GM18858 (cell line): ENCODE data around the gene ASAP3.
"Not testable (repeated sequence)": the region's sequence is repeated elsewhere in the genome, so short reads cannot be mapped to it uniquely, and the experiment has no call there.

Source experiments
- ATAC-seq: cut with Tn5 transposase; IDR thresholded peaks from one replicate; pipeline ENCODE4 v1.9.1; 2021; ENCODE audit not compliant: unreplicated experiment

Gene ASAP3

GRCh38 chr1:23515905-23516304 is 31.9 kb upstream of the ASAP3 start:
- no peak for ATAC-seq

GRCh38 chr1:23514111-23514679 is 30.2 kb upstream of the ASAP3 start:
- no peak for ATAC-seq

GRCh38 chr1:23509896-23510295 is 25.9 kb upstream of the ASAP3 start:
- ATAC-seq, result no peak

GRCh38 chr1:23506376-23507107 is 22.6 kb upstream of the ASAP3 start:
- ATAC-seq, result no peak

- no peak for ATAC-seq
Observed at GRCh38 chr1:23505851-23506250, 21.9 kb upstream of the ASAP3 start.

- ATAC-seq, result not testable (repeated sequence)
Observed at GRCh38 chr1:23504156-23504555, 20.2 kb upstream of the ASAP3 start.

- no peak for ATAC-seq
Observed at GRCh38 chr1:23502951-23503350, 19.0 kb upstream of the ASAP3 start.

GRCh38 chr1:23500466-23500865 is 16.5 kb upstream of the ASAP3 start:
- ATAC-seq, result no peak

GRCh38 chr1:23497777-23498439 is 13.9 kb upstream of the ASAP3 start:
- ATAC-seq, result no peak

GRCh38 chr1:23496490-23497181 is 12.7 kb upstream of the ASAP3 start:
- no peak for ATAC-seq

- ATAC-seq, result not testable (repeated sequence)
Observed at GRCh38 chr1:23494836-23495235, 10.9 kb upstream of the ASAP3 start.

- not testable (repeated sequence) for ATAC-seq
Observed at GRCh38 chr1:23492776-23493175, 8.8 kb upstream of the ASAP3 start.

- no peak for ATAC-seq
Observed at GRCh38 chr1:23492132-23492720, 8.2 kb upstream of the ASAP3 start.

- no peak for ATAC-seq
Observed at GRCh38 chr1:23489842-23490241, 5.9 kb upstream of the ASAP3 start.

GRCh38 chr1:23485002-23485332 is 988 bp upstream of the ASAP3 start:
- ATAC-seq, result no peak

- no peak for ATAC-seq
Observed at GRCh38 chr1:23484253-23485001, 448 bp upstream of the ASAP3 start.

- no peak for ATAC-seq
Observed at GRCh38 chr1:23481904-23482303, 2.1 kb downstream of the ASAP3 start.

- ATAC-seq, result no peak
Observed at GRCh38 chr1:23481026-23481597, 2.9 kb downstream of the ASAP3 start.

- no peak for ATAC-seq
Observed at GRCh38 chr1:23480187-23481025, 3.6 kb downstream of the ASAP3 start.

- ATAC-seq, result no peak
Observed at GRCh38 chr1:23479666-23479941, 4.4 kb downstream of the ASAP3 start.
